Kidney tubule cell (primary cell): ENCODE measurements around the gene MRPL51.
A peak's percentile ranks its signal among the peaks of the same experiment; 100 is the strongest.

Source experiments
- DNase-seq: peaks from one replicate; pipeline ENCODE4 v3.0.0-alpha.2; 2018; ENCODE audit warnings: low spot score

The MRPL51 gene

GRCh38 chr12:6492838-6493496 is at the start of gene MRPL51:
Gene MRPL51 (minus strand): TSS chr12:6493262. CDS start chr12:6493136, 126 bp downstream.
- DNase-seq = peak; percentile 95

GRCh38 chr12:6542209-6543009 is 49.3 kb upstream of the MRPL51 start:
- DNase-seq = peak; percentile 19

GRCh38 chr12:6541371-6542165 is 48.5 kb upstream of the MRPL51 start:
- no peak for DNase-seq

- peak; percentile 81 for DNase-seq
Measured at GRCh38 chr12:6540181-6540877, 47.3 kb upstream of the MRPL51 start.

- DNase-seq = no peak
Measured at GRCh38 chr12:6539707-6540134, 46.7 kb upstream of the MRPL51 start.

- DNase-seq = peak; percentile 55
Measured at GRCh38 chr12:6539314-6539682, 46.2 kb upstream of the MRPL51 start.

- peak; percentile 71 for DNase-seq
Measured at GRCh38 chr12:6538420-6539313, 45.6 kb upstream of the MRPL51 start.

- DNase-seq = peak; percentile 82
Measured at GRCh38 chr12:6537580-6538419, 44.7 kb upstream of the MRPL51 start.

- peak; percentile 30 for DNase-seq
Measured at GRCh38 chr12:6536894-6537579, 44.0 kb upstream of the MRPL51 start.

- peak; percentile 33 for DNase-seq
Measured at GRCh38 chr12:6535960-6536847, 43.1 kb upstream of the MRPL51 start.

- no peak for DNase-seq
Measured at GRCh38 chr12:6535697-6535946, 42.6 kb upstream of the MRPL51 start.

GRCh38 chr12:6534945-6535696 is 42.1 kb upstream of the MRPL51 start:
- DNase-seq = peak; percentile 84

- DNase-seq = no peak
Measured at GRCh38 chr12:6534695-6534944, 41.6 kb upstream of the MRPL51 start.

GRCh38 chr12:6533923-6534694 is 41.0 kb upstream of the MRPL51 start, which contains the start of gene GAPDH:
Gene GAPDH (plus strand): TSS chr12:6534517. CDS start chr12:6534833, 316 bp downstream.
- peak; percentile 99 for DNase-seq

GRCh38 chr12:6533653-6533922 is 40.5 kb upstream of the MRPL51 start:
- no peak for DNase-seq

- peak; percentile 90 for DNase-seq
Measured at GRCh38 chr12:6532927-6533652, 40.0 kb upstream of the MRPL51 start.
